ENCODE measurements around the gene ESRP2.

The ESRP2 gene

GRCh38 chr16:68235887-68236136 lies at the start of gene ESRP2:
Gene ESRP2, minus strand, starts transcription at chr16:68236127. Its CDS starts 82 bp downstream, at chr16:68236045.
- no peak for DNase-seq (ENCODE audit: low read depth)
- TF ChIP-seq MYC (IDR thresholded peaks at IDR 0.05; ENCODE audit: low read depth, low read length) (no peak), POLR2A (IDR thresholded peaks at IDR 0.05; ENCODE audit: extremely low read depth, insufficient read length) (no peak), MAX (IDR thresholded peaks at IDR 0.05; ENCODE audit: low read depth, low read length) (no peak), CTCF (IDR thresholded peaks at IDR 0.05; ENCODE audit: low read depth, low read length) (no peak)
- H3K4me3 ChIP-seq (ENCODE audit: low read depth, low read length) = peak within 1 kb of the TSS; percentile 34

DNA sequence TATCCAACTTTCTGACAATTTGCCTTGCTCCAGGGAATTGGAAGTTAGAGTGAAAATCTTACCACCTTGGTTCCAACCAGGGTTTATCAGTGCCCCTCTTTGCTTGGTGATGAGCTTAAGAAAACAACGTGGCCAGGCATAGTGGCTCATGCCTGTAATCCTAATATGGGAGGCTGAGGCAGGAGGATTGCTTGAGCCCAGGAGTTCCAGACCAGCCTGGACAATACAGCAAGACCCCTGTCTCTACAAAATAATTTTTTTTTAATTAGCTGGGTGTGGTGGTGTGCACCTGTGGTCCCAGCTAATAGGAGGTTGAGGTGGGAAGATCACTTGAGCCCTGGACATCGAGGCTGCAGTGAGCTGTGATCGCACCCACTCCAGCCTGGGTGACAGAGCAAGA lies 49.8 kb upstream of the ESRP2 start:
- H3K4me3 ChIP-seq (ENCODE audit: low read depth, low read length) = peak overlapping the region; percentile 26
- no peak for DNase-seq (ENCODE audit: low read depth)
- TF ChIP-seq CTCF (IDR thresholded peaks at IDR 0.05; ENCODE audit: low read depth, low read length) (no peak), MYC (IDR thresholded peaks at IDR 0.05; ENCODE audit: low read depth, low read length) (no peak), MAX (IDR thresholded peaks at IDR 0.05; ENCODE audit: low read depth, low read length) (no peak), POLR2A (IDR thresholded peaks at IDR 0.05; ENCODE audit: extremely low read depth, insufficient read length) (no peak)

DNA sequence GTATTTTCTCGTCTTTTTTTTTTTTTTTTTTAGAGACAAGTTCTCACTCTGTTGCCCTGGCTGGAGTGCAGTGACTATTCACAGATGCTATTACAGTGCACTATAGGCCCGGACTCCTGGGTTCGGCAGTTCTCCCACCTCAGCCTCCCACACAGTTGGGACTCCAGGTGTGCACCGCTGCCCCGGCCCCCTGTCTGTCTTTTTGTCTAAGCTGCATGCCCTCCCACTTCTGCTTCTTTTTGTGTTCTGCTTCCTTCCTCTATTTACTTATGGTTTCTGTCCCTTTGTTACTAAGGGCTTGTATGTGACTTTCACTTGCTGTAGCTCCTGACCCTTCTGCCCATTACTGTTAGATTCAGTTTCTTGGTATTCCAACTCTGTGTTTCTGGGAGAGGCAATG lies 48.9 kb upstream of the ESRP2 start:
- DNase-seq (ENCODE audit: low read depth) = peak; percentile 75
- H3K4me3 ChIP-seq (ENCODE audit: low read depth, low read length) = no peak overlapping the region
- no peak for TF ChIP-seq MAX (IDR thresholded peaks at IDR 0.05; ENCODE audit: low read depth, low read length)
- no peak for TF ChIP-seq MYC (IDR thresholded peaks at IDR 0.05; ENCODE audit: low read depth, low read length)
- TF ChIP-seq POLR2A (IDR thresholded peaks at IDR 0.05; ENCODE audit: extremely low read depth, insufficient read length) = no peak

DNA sequence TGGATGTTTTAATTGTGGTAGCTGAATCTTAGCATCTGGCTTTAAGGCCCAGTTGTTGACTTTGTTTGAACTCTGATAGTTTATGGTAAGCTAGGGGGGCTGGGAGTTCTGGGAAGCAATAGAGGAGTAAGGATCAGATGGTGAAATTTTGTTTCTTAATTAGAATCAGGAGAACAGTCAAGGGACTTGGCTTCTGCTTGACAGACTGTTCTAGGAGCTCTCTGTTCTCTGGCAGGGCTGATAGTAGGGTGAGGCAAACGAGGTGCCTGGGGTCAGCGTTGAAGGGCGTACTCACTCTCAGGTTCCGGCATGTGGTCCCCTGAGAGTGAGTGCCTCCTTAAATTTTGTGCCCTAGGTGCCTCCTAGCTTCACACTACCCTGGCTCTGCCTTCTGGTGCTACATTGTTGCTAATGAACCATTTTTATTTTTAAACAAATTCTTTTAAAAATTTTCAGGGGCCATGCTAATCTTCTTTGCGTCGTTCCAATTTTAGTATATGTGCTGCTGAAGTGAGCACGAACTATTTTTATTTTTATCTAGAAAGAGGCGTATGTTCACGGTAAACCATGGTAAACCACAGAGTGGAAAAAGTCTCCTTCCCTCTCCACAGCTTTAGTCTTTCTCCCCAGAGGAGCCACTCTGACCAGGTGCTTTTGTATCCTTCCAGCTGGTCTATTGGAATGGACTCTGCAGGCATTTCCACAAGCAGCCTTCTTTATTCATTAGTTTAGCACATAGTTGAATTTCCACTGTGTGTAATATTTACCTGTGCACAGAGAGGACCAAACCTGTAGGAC lies 48.1 kb upstream of the ESRP2 start:
- TF ChIP-seq MYC (IDR thresholded peaks at IDR 0.05; ENCODE audit: low read depth, low read length) (no peak), POLR2A (IDR thresholded peaks at IDR 0.05; ENCODE audit: extremely low read depth, insufficient read length) (no peak), CTCF (IDR thresholded peaks at IDR 0.05; ENCODE audit: low read depth, low read length) (no peak), MAX (IDR thresholded peaks at IDR 0.05; ENCODE audit: low read depth, low read length) (no peak)
- no peak overlapping the region for H3K4me3 ChIP-seq (ENCODE audit: low read depth, low read length)

GRCh38 chr16:68283346-68283745 lies 47.4 kb upstream of the ESRP2 start:
- no peak for TF ChIP-seq CTCF (IDR thresholded peaks at IDR 0.05; ENCODE audit: low read depth, low read length)
- no peak for TF ChIP-seq POLR2A (IDR thresholded peaks at IDR 0.05; ENCODE audit: extremely low read depth, insufficient read length)
- TF ChIP-seq MAX (IDR thresholded peaks at IDR 0.05; ENCODE audit: low read depth, low read length) = no peak
- no peak for TF ChIP-seq MYC (IDR thresholded peaks at IDR 0.05; ENCODE audit: low read depth, low read length)
- DNase-seq (ENCODE audit: low read depth) = no peak
- H3K4me3 ChIP-seq (ENCODE audit: low read depth, low read length) = no peak overlapping the region

More for the DNA sequence above, 48.1 kb upstream of the ESRP2 start:
- DNase-seq (ENCODE audit: low read depth) = no peak

GRCh38 chr16:68282064-68282452 lies 46.1 kb upstream of the ESRP2 start:
- DNase-seq (ENCODE audit: low read depth) = no peak
- TF ChIP-seq MAX (IDR thresholded peaks at IDR 0.05; ENCODE audit: low read depth, low read length) = no peak
- no peak for TF ChIP-seq CTCF (IDR thresholded peaks at IDR 0.05; ENCODE audit: low read depth, low read length)
- no peak for TF ChIP-seq MYC (IDR thresholded peaks at IDR 0.05; ENCODE audit: low read depth, low read length)
- TF ChIP-seq POLR2A (IDR thresholded peaks at IDR 0.05; ENCODE audit: extremely low read depth, insufficient read length) = no peak
- H3K4me3 ChIP-seq (ENCODE audit: low read depth, low read length) = no peak overlapping the region

All from NB4 (cell line).